Coronary artery (tissue), 2 donors: ENCODE data around the gene MTHFR.

Experiments used
- DNase-seq: peaks from one replicate; pipeline ENCODE4 v3.0.0-alpha.2; 2017; ENCODE audit warnings: low spot score
- H3K27ac ChIP-seq, 2 donors: fragments of 200-600 bp; sonication (generic); one replicate each; pipeline ENCODE4 v1.5.1; 2016 to 2019
- H3K4me3 ChIP-seq: fragments of 200-600 bp; sonication (generic); 2 replicates; pipeline ENCODE4 v1.5.1; 2016; ENCODE audit warnings: mild to moderate bottlenecking, moderate library complexity
- CTCF ChIP-seq: fragments of 200-600 bp; sonication (generic); IDR thresholded peaks from one replicate; pipeline ENCODE4 v1.5.1; 2019; ENCODE audit warnings: antibody characterized with exemption

The MTHFR gene

DNA sequence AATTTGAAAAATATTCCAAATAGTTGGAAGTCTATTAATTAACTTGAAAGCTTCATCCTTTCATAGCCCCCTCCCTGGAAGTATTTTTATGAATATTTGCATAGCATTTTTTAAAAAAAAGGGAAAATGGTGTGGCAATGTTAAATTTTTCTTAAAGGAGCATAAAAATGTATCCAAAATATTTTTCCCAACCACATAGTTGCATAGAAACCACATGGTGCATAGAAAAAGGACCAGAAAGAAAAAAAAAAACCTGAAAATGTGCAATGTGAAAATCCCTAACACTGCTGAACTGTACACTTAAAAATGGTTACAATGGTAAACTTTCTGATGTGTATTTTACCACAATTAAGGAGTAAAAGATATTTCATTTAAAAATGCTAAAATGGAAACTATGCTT lies 35.8 kb downstream of the MTHFR start:
- no peak overlapping the region for H3K27ac ChIP-seq
- TF ChIP-seq CTCF: no peak
- DNase-seq: no peak

DNA sequence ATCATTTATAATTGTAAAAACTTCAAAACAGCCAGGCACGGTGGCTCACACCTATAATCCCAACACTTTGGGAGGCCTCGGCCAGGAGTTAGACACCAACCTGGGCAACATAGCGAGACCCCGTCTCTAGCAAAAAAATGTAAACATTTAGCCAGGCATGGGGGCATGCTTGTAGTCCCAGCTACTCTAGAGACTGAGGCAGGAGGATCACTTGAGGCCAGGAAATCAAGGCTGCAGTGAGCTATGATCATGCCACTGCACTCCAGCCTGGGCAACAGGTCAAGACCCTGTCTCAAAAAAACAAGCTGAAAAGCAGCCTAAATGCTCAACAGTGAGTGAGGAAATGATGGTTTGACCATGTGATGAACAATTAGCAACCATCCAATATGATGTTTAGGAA lies 36.5 kb downstream of the MTHFR start:
- Histone ChIP-seq H3K4me3 (no peak overlapping the region), H3K27ac (no peak overlapping the region)
- no peak for DNase-seq
- TF ChIP-seq CTCF: no peak

More for the DNA sequence above, 35.8 kb downstream of the MTHFR start:
- H3K4me3 ChIP-seq: no peak overlapping the region

DNA sequence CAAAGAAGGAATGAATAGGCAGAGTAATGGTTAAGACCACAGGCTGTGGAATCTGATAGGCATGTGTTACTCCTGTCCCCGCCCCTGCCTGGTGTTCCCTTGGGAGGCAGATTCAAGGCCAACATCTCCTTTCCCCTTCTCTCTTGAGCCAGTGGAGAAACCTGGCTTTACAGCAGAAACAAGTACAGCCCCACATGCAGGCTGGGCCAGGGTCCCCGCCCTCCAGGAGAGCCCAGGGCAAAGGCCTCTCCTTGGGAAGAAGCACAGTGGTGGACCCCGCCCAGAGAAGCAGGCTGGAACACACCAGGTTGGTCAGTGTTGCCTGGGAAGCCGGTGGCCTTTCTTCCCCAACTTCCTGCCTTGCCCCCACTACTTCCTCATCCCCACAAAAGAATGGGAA lies 36.9 kb downstream of the MTHFR start:
- Histone ChIP-seq H3K4me3 (no peak overlapping the region), H3K27ac (no peak overlapping the region)
- DNase-seq: no peak
- no peak for TF ChIP-seq CTCF

- Histone ChIP-seq H3K27ac (no peak overlapping the region), H3K4me3 (no peak overlapping the region)
- no peak for TF ChIP-seq CTCF
- no peak for DNase-seq
Observed at GRCh38 chr1:11767922-11768704, 37.7 kb downstream of the MTHFR start.

- no peak for TF ChIP-seq CTCF
- Histone ChIP-seq H3K4me3 (no peak overlapping the region), H3K27ac (no peak overlapping the region)
- no peak for DNase-seq
Observed at GRCh38 chr1:11766429-11766776, 39.4 kb downstream of the MTHFR start.

DNA sequence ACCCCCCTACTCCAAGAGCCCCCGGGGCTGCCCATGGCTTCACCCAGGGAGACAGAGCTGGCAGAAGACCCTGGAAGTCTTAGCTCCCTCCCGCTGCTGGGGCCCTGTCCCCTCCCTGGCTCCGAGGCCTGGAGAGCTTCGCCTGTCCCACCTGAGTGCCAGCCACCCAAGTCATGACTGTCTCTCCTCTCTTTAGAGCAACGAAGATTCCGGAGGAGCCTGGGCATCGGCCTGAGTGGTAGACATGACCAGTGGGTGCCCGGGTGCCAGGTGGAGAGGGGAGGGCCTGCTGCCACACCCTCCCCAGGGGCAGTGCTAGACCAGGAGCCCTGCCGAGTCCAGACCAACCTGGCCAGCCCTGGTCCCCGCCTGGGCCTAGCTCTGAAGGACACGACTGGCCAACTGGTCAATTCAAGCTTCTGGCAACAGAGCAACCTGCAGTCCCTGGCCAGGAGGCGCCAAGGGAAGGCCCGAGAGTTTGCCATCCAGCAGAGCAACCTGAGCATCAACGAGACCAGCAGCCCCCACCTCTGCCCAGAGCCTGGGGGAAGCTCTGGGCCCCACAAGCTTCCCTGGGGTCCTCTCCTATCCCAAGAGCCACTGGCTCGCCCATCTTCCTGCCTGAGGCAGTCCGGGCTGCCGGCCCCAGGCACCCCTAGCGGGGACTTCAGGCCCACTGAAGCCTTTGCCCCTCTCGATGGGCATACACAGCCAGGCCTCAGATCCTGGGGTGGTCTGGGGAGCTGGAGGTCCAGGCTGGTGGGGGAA lies 39.9 kb downstream of the MTHFR start:
- TF ChIP-seq CTCF: no peak
- DNase-seq: no peak
- Histone ChIP-seq H3K4me3 (no peak overlapping the region), H3K27ac (no peak overlapping the region)

- no peak overlapping the region for H3K27ac ChIP-seq
- no peak for DNase-seq
- H3K4me3 ChIP-seq: no peak overlapping the region
- no peak for TF ChIP-seq CTCF
Observed at GRCh38 chr1:11764519-11764918, 41.2 kb downstream of the MTHFR start.
